Measurements from ENCODE around the gene ADPRH.
"Not testable (repeated sequence)": the region's sequence is repeated elsewhere in the genome, so short reads cannot be mapped to it uniquely, and the experiment has no call there.

ADPRH gene

DNA sequence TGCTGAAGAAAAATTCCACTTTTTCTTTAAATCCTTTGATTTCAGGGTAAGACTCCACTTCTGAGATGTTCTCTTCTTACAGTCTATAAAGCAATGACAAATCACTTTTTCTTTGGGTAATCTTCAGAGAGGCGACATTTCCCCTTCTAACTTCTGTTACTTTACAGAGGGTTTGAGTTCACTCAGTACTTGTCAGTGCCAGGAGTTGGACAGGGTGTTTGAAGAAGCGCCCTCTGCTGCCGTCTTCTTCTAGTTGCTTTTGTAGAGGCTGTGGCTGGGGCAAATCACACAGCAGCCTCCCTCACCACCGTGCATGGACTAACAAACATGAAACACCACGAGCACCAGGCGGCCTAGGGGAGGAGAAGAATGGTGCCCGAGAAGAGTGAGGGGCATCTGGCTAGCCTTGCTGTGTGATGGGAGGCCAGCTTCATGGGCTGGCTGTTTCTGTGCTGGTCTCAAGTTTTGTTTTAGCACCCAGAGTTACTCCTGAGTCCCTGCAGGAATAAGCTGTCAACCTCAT is 19.8 kb upstream of the ADPRH start, which contains the start of gene CD80:
Gene CD80 (minus strand): TSS at position 174 of the 523 bp plus-strand sequence. CDS start 1,886 bp downstream, outside the sequence.
- DNase-seq (ENCODE audit: low read depth in 2 of 2, low spot score in 1 of 2), result peak in 1 of 2 donors; percentile 17

DNA sequence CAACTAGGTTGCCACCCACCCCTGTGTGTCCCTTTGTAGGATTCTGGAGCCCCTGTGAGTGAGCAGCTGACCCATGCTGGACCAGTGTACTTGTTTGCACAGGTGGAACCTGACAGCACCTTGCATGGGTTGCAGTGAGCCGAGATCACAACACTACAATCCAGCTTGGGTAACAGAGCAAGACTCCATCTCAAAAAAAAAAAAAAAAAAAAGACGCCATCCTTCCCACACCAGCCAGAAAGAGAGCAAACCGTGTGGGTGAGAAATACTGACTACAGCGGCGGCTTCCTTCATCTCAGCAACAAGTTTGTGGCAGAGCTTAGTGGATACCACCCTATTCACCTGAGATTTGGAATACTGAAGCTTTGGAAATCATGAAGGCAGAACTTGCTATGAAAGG is 19.1 kb upstream of the ADPRH start:
- no peak for DNase-seq (ENCODE audit: low read depth in 2 of 2, low spot score in 1 of 2)

DNA sequence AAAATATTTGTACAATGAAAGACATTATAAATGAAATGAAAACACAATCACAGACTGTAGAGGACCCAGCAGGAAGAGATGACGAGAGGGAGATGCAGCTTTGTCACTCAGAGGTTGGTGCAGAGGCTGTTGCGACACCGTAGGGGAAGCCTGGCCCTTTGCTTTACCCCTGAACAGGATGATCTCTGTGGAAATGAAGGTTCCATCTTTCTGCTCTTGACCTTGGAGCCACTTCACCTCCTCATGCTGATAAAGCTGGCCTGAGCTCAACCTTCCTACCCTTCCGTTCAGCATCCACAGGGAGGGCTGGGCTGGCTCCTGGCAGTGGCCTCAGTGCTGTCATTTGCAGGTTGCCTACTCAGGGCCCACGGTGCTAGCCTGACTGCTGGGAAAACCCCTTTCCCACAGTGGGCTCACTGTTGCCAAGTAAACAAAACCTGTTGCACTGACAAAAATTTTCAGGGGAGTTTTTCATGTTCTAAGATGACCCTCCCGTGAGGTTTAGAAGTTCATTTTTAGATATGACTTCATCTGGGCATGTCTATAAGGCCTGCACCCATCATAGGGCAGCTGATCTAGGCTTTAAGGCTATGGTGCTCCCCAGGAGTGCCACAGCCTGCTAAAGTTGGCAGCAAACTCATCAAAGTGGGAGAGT is 16.9 kb upstream of the ADPRH start:
- no peak for DNase-seq (ENCODE audit: low read depth in 2 of 2, low spot score in 1 of 2)

DNA sequence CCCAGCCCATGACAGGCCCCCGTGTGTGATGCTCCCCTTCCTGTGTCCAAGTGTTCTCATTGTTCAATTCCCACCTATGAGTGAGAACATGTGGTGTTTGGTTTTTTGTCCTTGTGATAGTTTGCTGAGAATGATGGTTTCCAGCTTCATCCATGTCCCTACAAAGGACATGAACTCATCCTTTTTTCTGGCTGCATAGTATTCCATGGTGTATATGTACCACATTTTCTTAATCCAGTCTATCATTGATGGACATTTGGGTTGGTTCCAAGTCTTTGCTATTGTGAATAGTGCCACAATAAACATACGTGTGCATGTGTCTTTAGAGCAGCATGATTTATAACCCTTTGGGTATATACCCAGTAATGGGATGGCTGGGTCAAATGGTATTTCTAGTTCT is 16.0 kb upstream of the ADPRH start:
- not testable (repeated sequence) for DNase-seq (ENCODE audit: low read depth in 2 of 2, low spot score in 1 of 2)

DNA sequence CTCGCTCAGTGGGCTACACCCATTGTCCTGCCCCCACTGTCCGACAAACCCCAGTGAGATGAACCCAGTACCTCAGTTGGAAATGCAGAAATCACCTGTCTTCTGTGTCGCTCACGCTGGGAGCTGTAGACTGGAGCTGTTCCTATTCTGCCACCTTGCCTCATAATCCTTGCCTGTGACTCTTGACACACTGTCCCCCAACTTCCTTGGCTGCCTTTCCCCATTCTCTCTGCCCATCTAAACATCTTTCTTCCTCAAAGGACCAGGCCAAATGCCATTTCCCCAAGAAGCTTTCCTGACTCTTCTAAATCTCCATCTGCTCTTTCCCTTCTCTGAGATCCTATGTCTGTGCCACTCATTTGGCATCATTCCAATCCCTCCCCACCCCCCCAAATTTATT is 10.1 kb upstream of the ADPRH start:
- DNase-seq (ENCODE audit: low read depth in 2 of 2, low spot score in 1 of 2), result no peak

DNA sequence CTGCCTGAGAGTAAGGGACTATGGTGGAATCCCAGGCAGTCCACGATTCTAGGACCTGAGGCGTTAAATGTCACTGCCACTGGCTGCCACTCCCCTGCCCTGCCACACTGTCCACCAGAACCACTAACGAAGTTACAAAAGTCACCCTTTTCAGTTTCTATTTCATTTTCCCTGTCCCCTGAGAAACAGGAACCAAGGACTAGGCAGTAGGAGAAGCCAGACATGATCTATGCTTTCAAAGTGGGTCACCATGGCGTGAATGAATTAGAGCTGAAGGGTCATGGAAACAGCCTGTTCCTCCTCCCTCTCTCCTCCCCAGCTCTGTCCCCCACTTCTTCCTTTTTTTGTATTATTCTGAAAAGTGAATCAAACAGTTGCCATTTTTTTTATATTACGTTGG is 9.1 kb upstream of the ADPRH start:
- no peak for DNase-seq (ENCODE audit: low read depth in 2 of 2, low spot score in 1 of 2)

DNA sequence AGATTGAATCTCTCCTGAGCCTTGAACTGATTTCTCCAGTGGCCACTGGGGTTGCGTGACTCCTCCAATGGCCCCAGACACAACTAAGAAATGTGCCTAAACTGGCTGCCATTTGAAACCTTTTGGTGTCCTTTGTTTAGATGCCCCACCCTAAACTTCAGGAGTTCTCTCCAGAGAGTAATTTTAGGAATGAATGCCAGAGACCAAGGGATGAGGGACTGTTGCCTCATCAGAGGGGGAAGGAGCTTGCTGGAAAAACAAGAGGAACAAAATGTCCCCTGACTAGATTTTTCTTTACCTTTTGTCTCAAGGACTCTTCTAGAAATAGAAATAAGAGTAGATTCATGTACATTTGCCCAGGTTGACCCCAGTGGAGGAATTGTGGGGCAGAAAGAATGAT is 8.1 kb upstream of the ADPRH start:
- DNase-seq (ENCODE audit: low read depth in 2 of 2, low spot score in 1 of 2), result no peak

DNA sequence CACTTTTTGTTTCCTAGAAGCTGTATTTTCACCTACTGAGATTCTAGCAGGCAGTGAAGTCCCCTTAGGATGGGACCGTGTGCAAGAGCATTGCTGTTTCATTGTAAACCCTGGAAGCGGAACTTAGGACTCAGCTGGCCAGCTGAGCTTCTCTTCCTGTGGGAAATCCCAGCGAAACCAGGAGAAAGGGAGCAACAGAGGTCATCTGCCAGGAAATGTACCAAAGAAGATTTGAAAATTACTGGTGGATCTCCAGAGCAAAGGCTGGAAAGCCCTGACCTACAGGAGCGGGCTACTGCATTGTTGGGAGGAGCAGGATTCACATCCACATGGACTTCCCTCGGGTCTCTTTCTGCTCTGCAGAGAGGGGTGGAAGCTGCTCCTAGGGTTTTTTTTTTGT is 7.6 kb upstream of the ADPRH start:
- no peak for DNase-seq (ENCODE audit: low read depth in 2 of 2, low spot score in 1 of 2)

DNA sequence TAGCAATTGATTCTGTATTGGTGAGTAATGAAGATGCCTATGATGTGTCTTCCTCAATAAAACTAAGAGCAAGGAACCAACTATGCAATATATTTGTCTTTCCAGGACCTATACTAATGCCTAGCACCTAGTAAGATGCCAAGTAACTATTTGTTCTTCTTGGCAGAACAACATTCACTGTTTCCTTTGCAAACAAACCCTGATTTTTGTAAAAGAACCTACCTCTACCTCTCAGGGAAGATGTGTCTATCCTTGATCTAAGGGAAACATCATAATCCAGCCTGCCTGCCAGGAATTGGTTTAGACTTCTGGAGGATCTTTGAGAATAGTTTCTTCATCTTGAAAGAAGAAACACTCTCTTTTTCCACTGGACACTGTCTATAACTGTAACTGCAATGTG is 3.8 kb upstream of the ADPRH start:
- DNase-seq (ENCODE audit: low read depth in 2 of 2, low spot score in 1 of 2), result no peak

DNA sequence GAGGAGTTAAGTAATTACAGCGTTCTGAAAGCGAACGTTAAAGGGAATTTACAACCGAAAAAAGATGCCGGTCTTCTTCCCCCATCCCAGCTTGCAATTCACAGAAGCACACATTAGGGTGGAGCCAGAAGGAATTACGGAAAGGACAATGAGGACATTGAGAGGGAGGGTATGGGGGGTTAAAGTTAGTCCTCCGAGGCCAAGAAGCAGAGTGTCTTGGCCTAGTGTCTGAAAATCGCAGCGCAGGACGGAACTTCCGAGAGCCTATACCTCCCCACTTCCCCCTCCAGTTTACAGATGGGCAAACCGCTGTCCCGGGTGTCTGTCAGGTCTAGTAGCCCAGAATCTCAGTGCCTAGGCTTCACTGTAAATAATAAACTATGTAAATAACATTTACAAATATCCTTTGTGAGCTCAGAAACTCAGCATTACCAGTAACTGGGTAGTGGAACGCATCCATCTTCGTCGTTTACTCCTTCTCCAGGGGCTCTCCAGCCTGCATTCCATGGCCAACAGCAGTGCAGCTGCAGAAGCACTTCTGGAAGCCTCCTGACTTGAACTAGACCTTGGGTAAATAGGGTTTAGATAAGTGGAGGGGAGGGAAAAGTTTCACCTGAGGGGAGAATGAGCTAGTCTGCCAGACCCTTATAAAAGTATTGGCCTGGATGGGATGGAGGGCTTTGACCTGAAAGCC is 922 bp downstream of the ADPRH start:
- DNase-seq (ENCODE audit: low read depth in 2 of 2, low spot score in 1 of 2), result no peak

DNA sequence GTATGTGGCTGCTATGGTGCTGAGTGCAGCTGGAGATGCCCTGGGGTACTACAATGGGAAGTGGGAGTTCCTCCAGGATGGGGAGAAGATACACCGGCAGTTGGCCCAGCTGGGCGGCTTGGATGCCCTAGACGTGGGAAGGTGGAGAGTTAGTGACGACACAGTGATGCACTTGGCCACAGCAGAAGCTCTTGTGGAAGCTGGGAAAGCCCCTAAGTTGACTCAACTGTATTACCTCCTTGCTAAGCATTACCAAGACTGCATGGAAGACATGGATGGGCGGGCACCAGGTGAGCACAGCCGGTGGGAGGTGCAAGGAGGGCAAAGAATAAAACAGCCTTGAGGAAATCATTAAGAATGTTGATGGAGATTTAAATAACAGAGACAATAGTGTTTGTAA is 2.9 kb downstream of the ADPRH start:
- DNase-seq (ENCODE audit: low read depth in 2 of 2, low spot score in 1 of 2), result no peak

DNA sequence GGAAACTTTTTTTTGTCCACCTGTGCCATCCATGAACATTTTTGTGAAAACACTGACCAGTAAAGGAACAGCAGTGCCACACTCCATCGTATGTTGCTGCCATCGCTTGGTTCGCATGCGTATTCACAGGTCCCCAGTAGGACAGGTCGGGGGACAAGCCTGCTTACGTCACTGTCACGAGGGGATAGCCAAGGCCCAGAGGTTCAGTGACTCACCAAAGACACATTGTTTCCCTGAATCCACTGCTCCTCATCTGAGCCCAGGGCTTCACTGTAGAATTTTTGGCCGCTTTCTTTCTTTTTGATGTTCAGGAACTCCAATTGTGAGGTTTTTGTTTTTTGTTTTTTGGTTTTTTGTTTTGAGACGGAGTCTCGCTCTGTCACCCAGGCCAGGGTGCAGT is 5.9 kb downstream of the ADPRH start:
- DNase-seq (ENCODE audit: low read depth in 2 of 2, low spot score in 1 of 2), result no peak

DNA sequence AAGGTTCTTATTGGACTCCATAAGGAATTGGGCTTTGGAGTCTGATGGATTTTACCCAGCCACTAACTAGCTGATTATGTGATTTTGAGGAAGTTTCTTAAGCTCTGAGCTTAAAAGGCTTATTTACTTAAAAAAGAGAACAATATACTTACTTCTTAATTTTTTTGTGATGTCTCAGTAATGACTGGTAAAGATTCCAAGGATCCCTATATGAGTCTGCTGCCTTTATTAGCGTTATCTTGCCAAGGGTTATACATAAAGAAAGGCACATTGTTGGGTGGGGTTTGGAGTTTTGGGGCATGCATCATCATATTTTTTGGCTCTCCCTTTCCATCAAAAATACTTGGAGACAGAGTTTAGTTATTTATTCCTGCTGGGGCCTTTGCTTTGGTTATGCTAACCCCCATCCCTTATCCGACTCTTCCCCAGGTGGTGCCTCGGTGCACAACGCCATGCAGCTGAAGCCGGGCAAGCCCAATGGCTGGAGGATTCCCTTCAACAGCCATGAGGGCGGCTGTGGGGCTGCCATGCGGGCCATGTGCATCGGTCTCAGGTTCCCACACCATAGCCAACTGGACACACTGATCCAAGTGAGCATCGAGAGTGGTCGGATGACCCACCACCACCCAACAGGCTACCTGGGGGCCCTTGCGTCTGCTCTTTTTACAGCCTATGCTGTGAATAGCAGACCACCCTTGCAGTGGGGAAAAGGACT is 6.7 kb downstream of the ADPRH start:
- DNase-seq (ENCODE audit: low read depth in 2 of 2, low spot score in 1 of 2), result no peak

DNA sequence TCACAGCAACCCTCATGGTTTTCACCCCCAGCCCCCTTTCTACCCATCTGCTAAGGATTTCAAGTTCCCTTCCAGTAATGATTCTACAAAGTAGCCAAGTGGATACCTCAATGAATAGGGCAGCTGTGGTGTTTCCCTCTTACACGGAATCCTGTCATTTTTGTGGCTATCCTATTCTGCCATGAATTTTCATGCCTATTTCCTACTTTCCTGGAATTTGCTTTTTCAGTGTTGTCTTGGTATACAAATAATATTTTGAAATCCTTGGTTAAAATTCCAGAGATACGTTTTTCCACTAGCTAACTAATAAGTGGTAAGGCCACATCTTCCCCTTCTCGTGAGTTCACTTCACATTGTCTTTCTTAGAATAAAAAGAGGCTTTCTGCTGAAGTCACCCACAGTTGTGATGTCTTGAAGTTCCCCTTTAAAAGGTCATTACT is 7.5 kb downstream of the ADPRH start:
- no peak for DNase-seq (ENCODE audit: low read depth in 2 of 2, low spot score in 1 of 2)

DNA sequence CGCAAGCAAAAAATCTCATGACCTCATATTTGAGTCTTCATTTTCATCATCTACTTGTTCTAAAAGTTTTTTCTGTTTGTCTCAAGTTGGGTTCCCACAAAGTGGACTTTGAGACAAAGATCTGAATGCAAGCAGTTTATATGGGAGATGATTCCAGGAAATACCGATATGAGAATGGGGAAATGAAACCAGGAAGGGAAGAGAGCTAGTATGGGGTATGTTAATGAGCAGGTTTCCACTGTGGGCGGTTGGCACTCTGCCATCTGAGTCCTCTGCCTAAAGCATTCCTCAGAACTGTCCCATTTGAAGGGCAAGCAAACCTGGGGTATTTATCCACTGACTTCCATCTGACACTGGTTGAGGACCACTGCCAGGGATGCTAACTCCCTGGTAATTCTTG is 8.8 kb downstream of the ADPRH start:
- DNase-seq (ENCODE audit: low read depth in 2 of 2, low spot score in 1 of 2), result no peak

DNA sequence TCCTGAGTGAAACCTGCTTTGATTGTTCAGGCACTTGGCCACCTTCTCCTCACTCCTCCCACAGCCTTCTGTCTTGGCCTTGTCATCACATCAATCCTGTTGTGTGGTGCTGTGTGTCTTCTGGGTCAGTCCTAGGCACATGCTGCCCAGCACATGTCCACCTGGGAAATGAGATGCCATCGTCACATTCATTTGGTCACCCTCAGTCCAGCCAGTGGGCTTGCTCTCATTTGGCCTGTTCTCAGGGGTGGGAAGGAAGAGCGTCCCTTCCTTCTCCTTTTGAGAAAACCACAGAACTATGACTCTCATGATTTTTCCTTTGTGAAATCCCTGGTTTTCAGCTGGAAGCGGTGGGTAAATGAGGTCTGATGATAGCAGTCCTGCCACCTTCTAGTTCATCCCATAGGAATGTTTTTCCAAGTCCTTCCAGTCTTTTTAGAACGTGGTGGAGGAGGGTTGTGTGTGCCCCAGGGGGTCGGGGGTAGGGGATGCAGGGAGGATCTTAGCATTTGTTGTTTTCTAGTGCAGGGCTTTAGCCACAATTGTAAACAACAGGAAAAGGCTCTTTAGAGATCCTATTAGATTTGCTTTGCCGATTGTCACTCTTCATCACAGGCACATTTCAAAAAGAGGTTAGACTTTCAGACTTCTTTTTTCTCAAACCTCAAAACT is 9.9 kb downstream of the ADPRH start:
- DNase-seq (ENCODE audit: low read depth in 2 of 2, low spot score in 1 of 2), result no peak

DNA sequence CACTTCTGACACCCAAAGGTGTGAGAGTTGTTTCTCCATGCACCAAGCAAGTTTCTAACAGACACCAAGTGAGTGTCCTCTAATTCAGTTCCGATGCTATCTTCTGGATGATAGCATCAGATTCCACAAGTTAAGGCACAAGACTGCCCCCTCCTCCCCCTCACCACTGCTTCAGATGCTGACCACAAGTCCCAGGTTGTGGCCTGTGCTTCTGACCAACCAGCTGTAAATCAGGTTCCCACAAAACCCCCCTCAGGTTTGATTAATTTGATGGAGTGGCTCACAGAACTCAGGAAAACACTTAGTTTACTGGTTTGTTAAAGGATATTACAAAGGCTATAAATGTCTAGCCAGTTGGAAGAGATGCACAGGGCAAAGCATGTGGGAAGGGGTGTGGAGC is 11.4 kb downstream of the ADPRH start:
- DNase-seq (ENCODE audit: low read depth in 2 of 2, low spot score in 1 of 2), result no peak

DNA sequence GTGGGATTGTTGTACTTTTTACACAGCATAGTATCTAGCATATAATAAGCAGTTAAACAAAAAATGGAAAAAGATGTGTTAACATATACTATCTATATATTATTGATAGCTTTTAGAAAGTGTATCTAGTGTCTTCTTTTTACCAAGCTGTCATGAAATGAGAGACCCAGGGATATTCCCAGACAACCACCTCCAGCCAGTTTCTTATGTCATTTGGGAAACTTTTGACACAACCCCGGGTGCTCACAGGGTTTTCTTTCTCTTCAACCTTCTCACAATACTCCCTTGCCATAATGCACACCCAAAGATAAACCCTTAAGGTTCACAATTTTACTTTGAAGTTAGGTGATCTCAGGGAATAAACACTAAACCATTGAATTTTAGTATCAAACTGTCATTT is 13.6 kb downstream of the ADPRH start:
- DNase-seq (ENCODE audit: low read depth in 2 of 2, low spot score in 1 of 2), result no peak

DNA sequence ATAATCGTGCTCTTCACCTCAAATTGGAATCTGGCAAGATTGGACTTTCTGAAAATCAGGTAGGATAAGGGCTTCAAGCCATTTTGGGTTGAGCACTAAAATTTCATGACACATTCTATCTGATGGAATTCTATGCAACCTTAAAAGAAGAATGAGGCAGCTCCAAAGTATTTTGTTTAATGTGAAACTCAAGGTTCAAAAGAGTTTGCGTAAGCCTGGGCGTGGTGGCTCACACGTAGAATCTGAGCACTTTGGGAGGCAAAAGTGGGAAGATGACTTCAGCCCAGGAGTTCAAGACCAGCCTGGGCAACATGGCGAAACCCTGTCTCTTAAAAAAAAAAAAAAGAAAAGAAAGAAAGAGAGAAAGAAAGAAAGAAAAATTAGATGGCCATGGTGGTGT is 14.8 kb downstream of the ADPRH start:
- DNase-seq (ENCODE audit: low read depth in 2 of 2, low spot score in 1 of 2), result no peak

DNA sequence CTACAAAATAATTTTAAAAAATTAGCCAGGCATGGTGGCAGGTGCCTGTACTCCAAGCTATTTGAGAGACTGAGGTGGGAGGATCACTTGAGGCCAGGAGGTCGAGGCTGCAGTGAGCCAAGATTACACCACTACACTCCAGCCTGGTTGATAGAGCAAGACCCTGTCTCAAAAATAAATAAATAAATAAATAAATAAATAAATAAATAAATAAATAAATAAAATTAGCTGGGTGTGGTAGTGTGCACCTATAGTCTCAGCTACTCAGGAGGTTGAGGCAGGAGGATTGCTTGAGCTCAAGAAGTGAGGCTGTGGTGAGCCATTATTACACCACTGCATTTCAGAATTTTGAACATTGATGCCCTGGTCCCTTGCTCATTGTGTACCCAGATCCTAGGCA is 15.6 kb downstream of the ADPRH start:
- DNase-seq (ENCODE audit: low read depth in 2 of 2, low spot score in 1 of 2), result not testable (repeated sequence)

DNA sequence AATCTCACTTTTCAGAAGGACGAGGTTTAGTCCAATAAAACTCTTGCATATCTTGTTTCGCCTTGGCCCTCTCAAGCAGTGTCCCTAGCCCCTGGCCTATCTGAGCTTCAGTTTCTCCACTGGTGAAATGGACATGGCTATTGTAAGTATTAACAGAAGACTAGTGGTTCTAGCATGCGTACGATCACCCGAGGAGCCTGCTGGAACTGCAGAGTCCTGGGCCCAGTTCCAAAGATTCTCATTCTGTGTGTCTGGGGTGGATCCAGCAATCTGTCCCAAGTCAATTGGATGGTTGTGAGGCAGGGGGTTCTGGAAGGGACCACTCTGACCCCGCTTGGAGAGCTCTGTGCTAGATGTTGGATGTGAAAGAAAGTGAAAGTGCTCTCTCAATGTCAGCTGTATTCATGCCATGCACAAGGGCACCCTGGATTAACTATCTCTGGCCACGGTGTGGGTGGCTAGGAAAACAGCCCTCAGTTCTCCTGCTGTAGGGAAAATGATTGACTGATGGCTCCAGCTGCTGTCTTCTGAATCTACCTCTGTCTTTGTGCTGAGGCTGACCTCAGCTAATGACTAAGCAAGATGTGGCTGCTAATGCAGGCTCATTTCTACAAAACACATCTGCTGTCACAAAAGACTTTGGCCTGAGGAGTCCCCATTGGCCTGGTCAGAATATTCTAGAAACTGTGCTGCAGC is 16.5 kb downstream of the ADPRH start:
- no peak for DNase-seq (ENCODE audit: low read depth in 2 of 2, low spot score in 1 of 2)

Measured in stimulated activated CD8-positive, alpha-beta memory T cell treated with anti-CD3 and anti-CD28 coated beads, Interleukin-4, amount 100 ng/mL, for 4 hours (primary cell).